MM.1S (cell line): ENCODE measurements around the gene NTSR1.

Source experiments
- EZH2 ChIP-seq: fragments of 300-600 bp; sonication (generic); optimal IDR thresholded peaks from 2 replicates; pipeline ENCODE3; 2017; ENCODE audit warnings: low read depth, mild to moderate bottlenecking, antibody characterized with exemption, low read length, mixed read lengths
- TF ChIP-seq, protein P1 (sequence below): fragments of 300-600 bp; sonication (generic); IDR thresholded peaks from 2 replicates; pipeline ENCODE4 v1.5.1; 2016; ENCODE audit warnings: antibody characterized with exemption, low read length, mixed read lengths

DNA sequence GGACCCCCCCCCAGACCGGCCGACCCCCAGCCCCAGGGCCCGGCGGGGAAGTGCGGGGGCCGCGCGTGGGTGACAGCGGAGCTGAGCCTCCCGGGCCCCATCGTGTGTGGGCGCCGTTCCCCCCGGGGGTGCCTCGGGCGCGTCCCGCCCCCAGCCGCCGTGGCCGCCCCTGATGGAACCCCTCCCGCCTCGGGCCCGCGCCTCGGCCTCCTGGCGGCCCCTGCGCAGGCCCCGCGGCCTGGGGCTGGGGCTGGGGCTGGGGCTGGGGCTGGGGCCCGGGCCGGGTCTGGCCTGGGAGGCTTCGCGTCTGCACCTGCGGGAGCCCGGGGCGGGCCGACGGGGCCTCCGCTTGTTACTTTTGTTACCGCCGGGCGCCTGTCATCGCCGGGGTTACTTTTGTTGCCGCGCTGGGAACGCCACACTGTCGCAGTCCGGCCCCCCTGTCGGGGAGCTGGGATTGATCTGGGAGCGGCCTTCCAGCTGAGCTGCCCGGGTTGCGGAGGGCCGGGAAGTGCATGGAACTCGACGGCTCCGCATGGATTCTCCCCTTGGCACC lies 96.6 kb downstream of the NTSR1 start:
- TF ChIP-seq, protein P1, sequence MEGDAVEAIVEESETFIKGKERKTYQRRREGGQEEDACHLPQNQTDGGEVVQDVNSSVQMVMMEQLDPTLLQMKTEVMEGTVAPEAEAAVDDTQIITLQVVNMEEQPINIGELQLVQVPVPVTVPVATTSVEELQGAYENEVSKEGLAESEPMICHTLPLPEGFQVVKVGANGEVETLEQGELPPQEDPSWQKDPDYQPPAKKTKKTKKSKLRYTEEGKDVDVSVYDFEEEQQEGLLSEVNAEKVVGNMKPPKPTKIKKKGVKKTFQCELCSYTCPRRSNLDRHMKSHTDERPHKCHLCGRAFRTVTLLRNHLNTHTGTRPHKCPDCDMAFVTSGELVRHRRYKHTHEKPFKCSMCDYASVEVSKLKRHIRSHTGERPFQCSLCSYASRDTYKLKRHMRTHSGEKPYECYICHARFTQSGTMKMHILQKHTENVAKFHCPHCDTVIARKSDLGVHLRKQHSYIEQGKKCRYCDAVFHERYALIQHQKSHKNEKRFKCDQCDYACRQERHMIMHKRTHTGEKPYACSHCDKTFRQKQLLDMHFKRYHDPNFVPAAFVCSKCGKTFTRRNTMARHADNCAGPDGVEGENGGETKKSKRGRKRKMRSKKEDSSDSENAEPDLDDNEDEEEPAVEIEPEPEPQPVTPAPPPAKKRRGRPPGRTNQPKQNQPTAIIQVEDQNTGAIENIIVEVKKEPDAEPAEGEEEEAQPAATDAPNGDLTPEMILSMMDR, result no peak
- TF ChIP-seq EZH2, result no peak
